A549 (cell line): ENCODE data around the gene S1PR4. TPM values are rescaled to one million over a fixed set of nuclear protein-coding genes. Genes with fewer than 3 reads are reported as not detected.

Source experiments
- ATAC-seq, 2 experiments: fragments of 200-7000 bp in 1 of 2; fragments of >200 bp in 1 of 2; cut with Nextera tagmentation in 1 of 2; cut with Tn5 transposase in 1 of 2; 3 replicates each; pipeline versions ENCODE4 v1.8.0 to v1.9.1; 2018 to 2020; ENCODE audit warnings: mild to moderate bottlenecking in 1 of 2, moderate library complexity in 1 of 2
- CTCF ChIA-PET: fragments of 300-600 bp; sonication (Branson Sonifier 250); formaldehyde crosslinking; extraction: SDS; loops from one replicate; lab custom pipeline; 2021; ENCODE audit warnings: antibody characterized with exemption, inconsistent platforms; lab: Yijun Ruan, JAX
- POLR2A ChIA-PET: fragments of 350-600 bp; formaldehyde crosslinking; extraction: SDS; loops from one replicate; lab custom pipeline; 2021; ENCODE audit warnings: antibody characterized with exemption, inconsistent platforms; lab: Yijun Ruan, JAX
- DNase-seq, 2 experiments: peaks; one replicate each; pipeline versions ENCODE4 v3.0.0 to v3.0.0-alpha.2; 2011 to 2016; ENCODE audit warnings: low read depth in 1 of 2, low spot score in 1 of 2
- FAIRE-seq: peaks from 2 replicates; lab custom pipeline; 2011; peaks lifted over from hg19 to GRCh38; lab: Jason Lieb, UNC
- H3K27ac ChIP-seq, 2 experiments: fragments of >200 bp; sonication (Bioruptor Twin); formaldehyde crosslinking; 3 replicates each; pipeline ENCODE4 v1.5.1; 2016 to 2017
- H3K4me1 ChIP-seq: fragments of >200 bp; sonication (Bioruptor Twin); formaldehyde crosslinking; 3 replicates; pipeline ENCODE4 v1.6.1; 2016
- H3K4me2 ChIP-seq: fragments of >200 bp; sonication (Bioruptor Twin); formaldehyde crosslinking; 3 replicates; pipeline ENCODE4 v1.6.1; 2016
- H3K4me3 ChIP-seq: fragments of >200 bp; sonication (Bioruptor Twin); formaldehyde crosslinking; 3 replicates; pipeline ENCODE4 v1.5.1; 2016
- H3K9me3 ChIP-seq: fragments of >200 bp; sonication (Bioruptor Twin); formaldehyde crosslinking; 3 replicates; pipeline ENCODE4 v1.6.1; 2016
- CBX2 ChIP-seq: fragments of 200-600 bp; sonication (generic); IDR thresholded peaks from 2 replicates; pipeline ENCODE4 v1.6.1; 2016; ENCODE audit warnings: low read depth, mild to moderate bottlenecking, borderline replicate concordance
- CEBPB ChIP-seq, 2 experiments: fragments of >200 bp in 1 of 2; sonication (Bioruptor Twin) in 1 of 2; formaldehyde crosslinking in 1 of 2; IDR thresholded peaks; 2 replicates each; pipeline ENCODE4 v1.6.1; 2012 to 2016
- CHD4 ChIP-seq: fragments of 200-600 bp; sonication (generic); IDR thresholded peaks from 2 replicates; pipeline ENCODE4 v1.6.1; 2016; ENCODE audit warnings: antibody characterized with exemption, mild to moderate bottlenecking, borderline replicate concordance
- CTCF ChIP-seq: fragments of >200 bp; sonication (Bioruptor Twin); formaldehyde crosslinking; IDR thresholded peaks from 3 replicates; pipeline ENCODE4 v1.5.1; 2016
- EHF ChIP-seq: fragments of 250-450 bp; sonication (Bioruptor Pico); IDR thresholded peaks from 2 replicates; pipeline ENCODE4 v1.5.0; 2020; ENCODE audit warnings: mild to moderate bottlenecking
- EP300 ChIP-seq, 2 experiments: fragments of >200 bp; sonication (Bioruptor Twin); formaldehyde crosslinking; IDR thresholded peaks; 2 replicates in 1 of 2; 3 replicates in 1 of 2; pipeline ENCODE4 v1.6.1; 2016 to 2017
- ESRRA ChIP-seq: fragments of 150-350 bp; IDR thresholded peaks from 2 replicates; pipeline ENCODE4 v1.6.1; 2014; ENCODE audit warnings: mild to moderate bottlenecking, low read length, borderline replicate concordance
- FOXS1 ChIP-seq: fragments of 250-450 bp; sonication (Bioruptor Pico); IDR thresholded peaks from 2 replicates; pipeline ENCODE4 v1.5.0; 2020; ENCODE audit warnings: mild to moderate bottlenecking, moderate library complexity
- HES2 ChIP-seq: fragments of >200 bp; sonication (Bioruptor Twin); formaldehyde crosslinking; IDR thresholded peaks from 2 replicates; pipeline ENCODE4 v1.6.1; 2016
- HEYL ChIP-seq: fragments of 250-450 bp; sonication (Bioruptor Pico); IDR thresholded peaks from 2 replicates; pipeline ENCODE4 v1.8.0; 2021; ENCODE audit warnings: mild to moderate bottlenecking, moderate library complexity
- HMGXB4 ChIP-seq: fragments of 250-450 bp; sonication (Bioruptor Pico); IDR thresholded peaks from 2 replicates; pipeline ENCODE4 v1.5.0; 2021; ENCODE audit warnings: mild to moderate bottlenecking, moderate library complexity, borderline replicate concordance
- KDM5A ChIP-seq: fragments of 200-600 bp; sonication (generic); IDR thresholded peaks from 2 replicates; pipeline ENCODE4 v1.6.1; 2016; ENCODE audit warnings: antibody characterized with exemption, mild to moderate bottlenecking
- MAFK ChIP-seq: fragments of 450-650 bp; IDR thresholded peaks from 2 replicates; pipeline ENCODE4 v1.6.1; 2014; ENCODE audit not compliant: partially characterized antibody
- NFE2L2 ChIP-seq: fragments of 150-350 bp; conservative IDR thresholded peaks from 2 replicates; pipeline ENCODE4 v1.6.1; 2014; ENCODE audit warnings: low read length
- PHF8 ChIP-seq: fragments of 200-600 bp; sonication (generic); IDR thresholded peaks from 2 replicates; pipeline ENCODE4 v1.6.1; 2016; ENCODE audit warnings: low read depth, mild to moderate bottlenecking, antibody characterized with exemption, moderate library complexity, borderline replicate concordance
- REST ChIP-seq: fragments of 200-600 bp; sonication (generic); IDR thresholded peaks from 2 replicates; pipeline ENCODE4 v1.6.1; 2016; ENCODE audit warnings: antibody characterized with exemption, mild to moderate bottlenecking, moderate library complexity
- SMC3 ChIP-seq: fragments of >200 bp; sonication (Bioruptor Twin); formaldehyde crosslinking; IDR thresholded peaks from 3 replicates; pipeline ENCODE4 v1.6.1; 2018; ENCODE audit warnings: inconsistent platforms
- TP53 ChIP-seq: fragments of 250-450 bp; sonication (Bioruptor Pico); IDR thresholded peaks from 2 replicates; pipeline ENCODE4 v1.5.0; 2021; ENCODE audit warnings: mild to moderate bottlenecking, moderate library complexity
- WGBS: methylation state at CpG from one replicate; pipeline ENCODE4 v1.1.6; 2017; ENCODE audit errors: missing lambda C conversion rate; 5-methylcytosine and 5-hydroxymethylcytosine counted together
- polyA plus RNA-seq, 4 experiments: library from polyadenylated mRNA; depleted of rRNA in 3 of 4; stranded (reverse); fragments of >200 nt; fragmentation: RNase III in 1 of 4; extraction: RNeasy Plus Mini Kit Qiagen cat#74134 plus additional on column Dnase treatment in 1 of 4; gene quantifications; 2 replicates in 3 of 4; 3 replicates in 1 of 4; pipeline ENCODE4 v1.2.3, GENCODE V29; 2011 to 2017

The S1PR4 gene
- polyA plus RNA-seq, 2 of the 4 experiments (the other 2 are of a cell fraction), result 0.09 to 0.17 TPM

- Histone ChIP-seq H3K27ac (no peak overlapping the region), H3K4me3 (no peak overlapping the region), H3K4me1 (no peaks in the 10 kb centered on the region), H3K4me2 (no peak overlapping the region), H3K9me3 (no peaks in the 10 kb centered on the region)
- WGBS, result 77% methylated on average over 6 of the region's 6 CpGs
- FAIRE-seq, result no peak
- TF ChIP-seq TP53 (CRISPR knock-in tag), result no peak
- TF ChIP-seq ESRRA, result no peak
- TF ChIP-seq CEBPB (IDR thresholded peaks at IDR 0.05), result no peak
- TF ChIP-seq PHF8, result no peak
- no peak for TF ChIP-seq EHF (CRISPR knock-in tag)
- no peak for ATAC-seq
- POLR2A ChIA-PET, result no interaction called here
- DNase-seq, result no peak
- CTCF ChIA-PET, result no interaction called here
Measured at GRCh38 chr19:3149089-3149488, 29.5 kb upstream of the S1PR4 start.

GRCh38 chr19:3149526-3150505, 28.8 kb upstream of the S1PR4 start:
- Histone ChIP-seq H3K4me1 (peaks cover 4% of the 10 kb centered on the region; the same call in 2 of the 3 replicates), H3K4me3 (no peak overlapping the region), H3K9me3 (no peaks in the 10 kb centered on the region), H3K4me2 (no peak overlapping the region), H3K27ac (no peak overlapping the region)
- ATAC-seq, result no peak
- TF ChIP-seq REST (no peak), HEYL (CRISPR knock-in tag) (no peak), HES2 (no peak), FOXS1 (CRISPR knock-in tag) (no peak), SMC3 (no peak), KDM5A (no peak), MAFK (no peak)
- ChIA-PET CTCF (no interaction called here), POLR2A (no interaction called here)
- no peak for FAIRE-seq
- 70% methylated on average over 18 of the region's 35 CpGs for WGBS
- DNase-seq, result no peak

- Histone ChIP-seq H3K4me2 (no peak overlapping the region), H3K4me3 (no peak overlapping the region), H3K27ac (no peak overlapping the region)
- FAIRE-seq, result no peak
- CTCF ChIA-PET, result interaction anchor here (1.1 to 1.7 kb wide), 3 partner anchors 9 to 25 kb away, joined by 4 to 13 read pairs (median 7); no protein-coding TSS in a partner anchor
- TF ChIP-seq CTCF (no peak), CBX2 (no peak), NFE2L2 (no peak), CHD4 (no peak), HMGXB4 (no peak), EP300 (IDR thresholded peaks at IDR 0.05) (no peak)
- TF ChIP-seq, all 56 proteins: peak for 0
- POLR2A ChIA-PET, result no interaction called here
- ATAC-seq, result no peak
- Histone ChIP-seq H3K9me3 (no peaks in the 10 kb centered on the region), H3K4me1 (peaks cover 12% of the 10 kb centered on the region)
- WGBS, result no CpG with 5 or more reads among the region's 5 CpGs
- DNase-seq, result no peak
Measured at GRCh38 chr19:3150739-3151329, 27.7 kb upstream of the S1PR4 start.
